Muscle layer of colon (tissue), 2 donors: ENCODE results near the gene RGS16.
"Not testable (repeated sequence)": the region's sequence is repeated elsewhere in the genome, so short reads cannot be mapped to it uniquely, and the experiment has no call there.

Source experiments
- H3K27ac ChIP-seq: one replicate; pipeline ENCODE4 v1.7.0; 2013; ENCODE audit warnings: low read depth, mild to moderate bottlenecking, low read length, moderate library complexity
- H3K27me3 ChIP-seq, 2 donors: one replicate each; pipeline ENCODE4 v1.7.0; 2013; ENCODE audit warnings: low read length in 2 of 2, mild to moderate bottlenecking in 2 of 2; ENCODE audit not compliant: insufficient read depth in 2 of 2, control insufficient read depth in 1 of 2
- H3K36me3 ChIP-seq: one replicate; pipeline ENCODE4 v1.7.0; 2013; ENCODE audit warnings: mild to moderate bottlenecking, low read length; ENCODE audit not compliant: insufficient read depth
- H3K4me1 ChIP-seq: one replicate; pipeline ENCODE4 v1.7.0; 2013; ENCODE audit warnings: mild to moderate bottlenecking, low read length; ENCODE audit not compliant: insufficient read depth
- H3K4me3 ChIP-seq, 2 donors: one replicate each; pipeline ENCODE4 v1.7.0; 2013; ENCODE audit warnings: low read length in 2 of 2, low read depth in 1 of 2, mild to moderate bottlenecking in 1 of 2, moderate library complexity in 1 of 2
- H3K9ac ChIP-seq: one replicate; pipeline ENCODE4 v1.7.0; 2013; ENCODE audit warnings: low read length
- H3K9me3 ChIP-seq: one replicate; pipeline ENCODE4 v1.7.0; 2013; ENCODE audit warnings: mild to moderate bottlenecking, low read length
- donor health status: abdominal sarcoma.
- donor health status: Adenocarcinoma of cecum.

Gene RGS16

GRCh38 chr1:182639330-182639729 is 35.1 kb upstream of the RGS16 start:
- Histone ChIP-seq H3K27me3 (no peaks in the 10 kb centered on the region), H3K9ac (no peak overlapping the region)

DNA sequence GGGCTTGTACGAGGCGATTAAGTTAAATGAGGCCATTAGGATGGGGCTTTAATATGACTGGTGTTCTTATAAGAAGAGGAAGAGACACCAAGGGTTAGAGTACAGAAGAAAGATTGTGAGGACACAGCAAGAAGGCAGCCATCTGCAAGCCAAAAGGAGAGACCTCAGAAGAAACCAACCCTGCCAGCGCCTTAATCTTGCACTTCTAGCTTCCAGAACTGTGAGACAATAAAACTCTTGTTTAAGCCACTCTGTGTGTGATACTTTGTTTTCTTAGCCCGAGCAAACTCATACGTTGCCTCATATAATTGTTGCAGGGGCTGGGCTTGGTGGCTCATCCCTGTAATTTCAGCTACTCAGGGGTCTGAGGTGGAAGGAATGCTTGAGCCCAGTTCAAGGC is 33.6 kb upstream of the RGS16 start:
- H3K4me1 ChIP-seq: no peaks in the 10 kb centered on the region
- H3K9me3 ChIP-seq: no peaks in the 10 kb centered on the region
- H3K27ac ChIP-seq: no peak overlapping the region
- H3K4me3 ChIP-seq: no peak overlapping the region
- no peaks in the 10 kb centered on the region for H3K27me3 ChIP-seq
- no peak overlapping the region for H3K9ac ChIP-seq
- no peaks in the 10 kb centered on the region for H3K36me3 ChIP-seq

More at GRCh38 chr1:182639330-182639729, 35.1 kb upstream of the RGS16 start:
- no peak overlapping the region for H3K27ac ChIP-seq
- no peaks in the 10 kb centered on the region for H3K36me3 ChIP-seq
- no peaks in the 10 kb centered on the region for H3K4me1 ChIP-seq
- H3K4me3 ChIP-seq: no peak overlapping the region
- no peaks in the 10 kb centered on the region for H3K9me3 ChIP-seq

DNA sequence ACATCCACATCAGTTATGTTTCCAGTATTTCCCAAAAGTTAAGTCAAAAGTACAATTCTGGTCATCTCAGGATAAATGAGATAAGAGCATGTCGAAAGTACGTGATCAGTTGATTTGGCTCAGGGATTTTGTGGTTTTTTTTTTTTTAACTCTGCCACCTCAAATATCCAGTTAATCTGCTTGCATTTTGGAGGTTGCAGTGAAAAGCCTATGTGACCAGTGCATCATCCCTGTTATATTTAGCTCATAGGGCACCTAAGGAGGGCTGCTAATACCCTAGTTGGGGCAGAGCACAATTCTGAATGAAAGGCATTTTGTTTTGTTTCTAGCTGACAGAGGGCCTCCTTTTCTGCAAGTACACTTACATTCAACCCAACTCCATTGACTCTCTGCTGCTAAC is 31.7 kb upstream of the RGS16 start:
- Histone ChIP-seq H3K9ac (no peak overlapping the region), H3K27ac (no peak overlapping the region), H3K9me3 (no peaks in the 10 kb centered on the region), H3K4me3 (no peak overlapping the region), H3K27me3 (no peaks in the 10 kb centered on the region), H3K4me1 (no peaks in the 10 kb centered on the region), H3K36me3 (no peaks in the 10 kb centered on the region)

- no peak overlapping the region for H3K9ac ChIP-seq
These were observed 30.3 kb upstream of the RGS16 start for GRCh38 chr1:182634306-182635072.

GRCh38 chr1:182633657-182634281 is 29.6 kb upstream of the RGS16 start:
- no peaks in the 10 kb centered on the region for H3K4me1 ChIP-seq
- H3K27ac ChIP-seq: no peak overlapping the region
- no peaks in the 10 kb centered on the region for H3K27me3 ChIP-seq
- no peaks in the 10 kb centered on the region for H3K36me3 ChIP-seq
- H3K9ac ChIP-seq: no peak overlapping the region
- H3K4me3 ChIP-seq: no peak overlapping the region
- H3K9me3 ChIP-seq: no peaks in the 10 kb centered on the region

More at GRCh38 chr1:182634306-182635072, 30.3 kb upstream of the RGS16 start:
- Histone ChIP-seq H3K27me3 (no peaks in the 10 kb centered on the region), H3K9me3 (no peaks in the 10 kb centered on the region), H3K4me1 (no peaks in the 10 kb centered on the region), H3K4me3 (no peak overlapping the region), H3K27ac (no peak overlapping the region), H3K36me3 (no peaks in the 10 kb centered on the region)

DNA sequence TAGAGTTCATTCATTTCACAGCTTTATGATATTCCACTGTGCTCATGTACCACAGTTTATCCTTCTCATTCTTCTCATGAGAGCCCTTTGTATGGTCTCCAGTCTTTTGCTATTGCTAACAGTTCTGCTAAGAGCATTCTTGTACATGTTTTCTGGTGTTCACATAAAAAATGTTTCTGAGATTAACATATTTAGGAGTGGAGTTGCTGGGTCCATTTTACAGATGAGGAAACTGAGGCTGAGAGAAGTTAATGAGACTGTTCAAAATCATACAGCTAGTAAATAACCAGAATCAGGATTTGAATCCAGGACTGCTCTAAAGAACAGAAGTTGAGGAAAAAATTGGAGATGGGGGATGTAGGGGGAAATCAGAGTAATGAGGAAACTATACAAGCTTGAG is 28.8 kb upstream of the RGS16 start:
- H3K27ac ChIP-seq: no peak overlapping the region
- no peak overlapping the region for H3K9ac ChIP-seq
- H3K4me1 ChIP-seq: no peaks in the 10 kb centered on the region
- H3K36me3 ChIP-seq: no peaks in the 10 kb centered on the region
- no peak overlapping the region for H3K4me3 ChIP-seq
- H3K27me3 ChIP-seq: no peaks in the 10 kb centered on the region
- H3K9me3 ChIP-seq: no peaks in the 10 kb centered on the region

DNA sequence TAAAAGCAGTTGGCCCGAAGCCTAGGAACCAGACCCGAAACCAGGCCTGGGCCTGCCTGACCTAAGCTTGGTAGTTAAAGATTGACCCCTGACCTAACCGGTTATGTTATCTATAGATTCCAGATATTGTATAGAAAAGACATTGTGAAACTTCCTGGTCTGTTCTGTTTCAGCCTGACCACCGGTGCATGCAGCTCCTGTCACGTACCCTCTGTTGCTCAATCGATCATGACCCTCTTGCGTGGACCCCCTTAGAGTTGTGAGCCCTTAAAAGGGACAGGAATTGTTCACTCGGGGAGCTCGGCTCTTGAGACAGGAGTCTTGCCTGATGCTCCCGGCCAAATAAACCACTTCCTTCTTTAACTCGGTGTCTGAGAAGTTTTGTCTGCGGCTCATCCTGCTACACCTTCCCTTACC is 28.3 kb upstream of the RGS16 start:
- H3K27ac ChIP-seq, H3K4me3 ChIP-seq, H3K4me1 ChIP-seq, H3K27me3 ChIP-seq, H3K9me3 ChIP-seq, H3K9ac ChIP-seq, H3K36me3 ChIP-seq: not testable (repeated sequence)

DNA sequence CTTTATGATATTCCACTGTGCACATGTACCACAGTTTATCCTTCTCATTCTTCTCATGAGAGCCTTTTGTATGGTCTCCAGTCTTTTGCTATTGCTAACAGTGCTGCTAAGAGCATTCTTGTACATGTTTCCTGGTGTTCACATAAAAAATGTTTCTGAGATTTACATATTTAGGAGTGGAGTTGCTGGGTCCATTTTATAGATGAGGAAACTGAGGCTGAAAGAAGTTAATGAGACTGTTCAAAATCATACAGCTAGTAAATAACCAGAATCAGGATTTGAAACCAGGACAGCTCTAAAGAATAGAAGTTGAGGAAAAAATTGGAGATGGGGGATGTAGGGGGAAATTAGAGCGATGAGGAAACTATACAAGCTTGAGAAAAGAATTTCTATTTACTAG is 27.8 kb upstream of the RGS16 start:
- no peaks in the 10 kb centered on the region for H3K9me3 ChIP-seq
- no peaks in the 10 kb centered on the region for H3K4me1 ChIP-seq
- H3K36me3 ChIP-seq: no peaks in the 10 kb centered on the region
- H3K27me3 ChIP-seq: no peaks in the 10 kb centered on the region
- no peak overlapping the region for H3K27ac ChIP-seq
- no peak overlapping the region for H3K9ac ChIP-seq
- no peak overlapping the region for H3K4me3 ChIP-seq

DNA sequence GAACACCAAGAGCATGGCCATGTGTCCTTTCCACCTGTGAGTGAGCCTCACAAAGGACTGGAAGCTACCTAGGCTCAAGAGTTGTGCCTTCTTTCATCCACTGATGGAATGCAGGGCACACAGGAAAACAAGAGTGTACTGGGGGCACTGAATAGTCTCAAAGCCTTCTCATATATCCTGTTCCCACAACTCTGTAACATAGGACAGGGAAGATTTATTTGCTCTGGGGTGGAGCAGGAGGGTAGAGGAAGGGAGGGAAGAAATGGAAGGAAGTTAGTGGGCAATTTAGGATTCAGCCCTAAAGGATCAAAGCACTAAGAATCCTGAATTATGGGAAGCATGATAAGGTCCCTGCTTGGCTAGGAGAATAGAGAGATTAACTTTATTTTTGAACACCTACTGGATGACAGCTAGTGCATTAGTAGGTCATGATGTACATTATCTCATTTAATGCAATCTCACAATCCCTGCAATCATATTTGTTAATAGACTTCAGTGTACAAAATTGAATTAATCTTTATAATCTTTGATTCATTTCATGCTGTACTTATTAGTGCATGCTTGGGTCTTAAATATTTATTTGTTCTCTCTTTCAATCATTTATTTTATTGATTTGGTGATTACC is 27.0 kb upstream of the RGS16 start:
- Histone ChIP-seq H3K27me3 (no peaks in the 10 kb centered on the region), H3K36me3 (no peaks in the 10 kb centered on the region), H3K9ac (no peak overlapping the region), H3K9me3 (no peaks in the 10 kb centered on the region), H3K27ac (no peak overlapping the region), H3K4me3 (no peak overlapping the region), H3K4me1 (no peaks in the 10 kb centered on the region)

DNA sequence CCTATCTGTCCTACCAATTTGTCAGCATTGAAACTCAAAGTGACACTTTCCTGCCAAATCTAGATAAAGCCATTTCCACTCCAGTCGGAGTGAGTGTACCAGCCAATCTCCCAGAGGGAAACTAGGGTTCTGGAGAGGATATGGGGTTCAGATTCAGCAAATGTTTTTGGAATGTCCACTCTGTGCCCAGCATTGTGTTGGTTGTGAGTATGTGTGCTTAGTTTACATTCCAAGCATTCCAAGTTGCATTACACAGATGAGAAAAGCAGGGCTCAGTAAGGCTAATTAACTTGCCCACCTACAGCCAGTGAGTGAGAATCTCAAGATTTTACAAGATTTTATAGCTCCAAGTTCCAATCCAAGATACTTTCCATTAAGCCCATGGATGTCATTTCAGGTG is 26.4 kb upstream of the RGS16 start:
- H3K9ac ChIP-seq: no peak overlapping the region
- H3K4me3 ChIP-seq: no peak overlapping the region
- no peaks in the 10 kb centered on the region for H3K27me3 ChIP-seq
- no peaks in the 10 kb centered on the region for H3K4me1 ChIP-seq
- H3K36me3 ChIP-seq: no peaks in the 10 kb centered on the region
- no peak overlapping the region for H3K27ac ChIP-seq
- H3K9me3 ChIP-seq: no peaks in the 10 kb centered on the region

DNA sequence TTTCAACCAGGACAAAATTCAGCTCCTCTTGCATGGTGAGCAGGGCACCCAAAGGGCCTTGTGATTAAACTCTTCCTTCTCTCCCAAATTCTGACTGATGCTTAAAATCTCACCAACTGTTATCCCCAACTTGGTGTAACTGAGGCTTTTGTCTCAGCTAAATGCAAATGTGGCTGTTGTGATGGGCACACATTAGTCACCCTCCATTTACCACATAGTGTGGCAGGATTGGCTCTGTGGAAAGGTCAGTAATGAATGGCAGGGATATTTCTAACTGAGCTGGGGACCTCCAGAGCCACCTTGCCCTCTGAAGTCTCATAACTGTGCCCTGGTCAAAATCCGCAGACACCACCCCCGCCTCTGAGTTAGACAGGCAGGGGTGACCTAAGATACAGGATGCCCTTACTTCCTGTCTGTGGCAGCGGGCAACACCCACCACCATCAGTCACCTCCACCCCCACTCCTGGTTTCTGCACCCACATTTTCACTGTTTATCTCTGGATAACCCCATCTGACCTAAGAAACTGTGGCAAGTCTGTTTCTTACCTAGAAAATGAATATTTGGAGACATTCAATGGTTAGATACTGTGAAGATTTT is 25.4 kb upstream of the RGS16 start:
- Histone ChIP-seq H3K4me3 (no peak overlapping the region), H3K36me3 (no peaks in the 10 kb centered on the region), H3K9ac (no peak overlapping the region), H3K27ac (no peak overlapping the region), H3K9me3 (no peaks in the 10 kb centered on the region), H3K4me1 (no peaks in the 10 kb centered on the region), H3K27me3 (no peaks in the 10 kb centered on the region)
